Measurements from ENCODE around the gene MBNL2. TPM values are rescaled to one million over a fixed set of nuclear protein-coding genes. Genes with fewer than 3 reads are reported as not detected.

The MBNL2 gene
- total and polyA plus RNA-seq, 2 of the 4 experiments (the other 2 are of a cell fraction), result 26.9 to 103 TPM

DNA sequence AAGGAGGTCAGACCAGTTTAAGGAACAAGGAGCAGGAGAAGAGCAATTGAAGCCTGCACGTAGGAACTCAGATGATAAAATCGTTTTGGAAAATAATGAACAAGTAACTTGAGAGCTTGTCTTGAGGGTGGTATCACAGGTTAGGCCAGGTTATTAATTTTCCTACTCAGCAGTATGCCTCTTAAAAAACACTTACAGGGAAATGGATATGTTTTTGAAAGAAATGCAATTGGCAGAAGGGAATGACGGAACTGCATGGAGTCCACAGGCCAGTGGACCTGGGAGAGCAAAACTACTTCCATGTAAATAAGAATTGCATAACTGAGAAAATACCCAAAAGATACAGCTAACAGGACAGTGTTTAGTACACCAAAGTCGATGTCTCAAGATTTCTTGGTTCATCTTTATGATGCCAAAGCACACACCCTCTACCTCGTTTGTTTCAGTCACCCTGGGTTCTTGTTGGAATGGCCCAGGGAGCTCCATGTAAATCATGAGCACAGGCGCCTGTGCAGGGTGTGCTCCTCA lies 35.2 kb downstream of the MBNL2 start:
- TF ChIP-seq SMC3 (IDR thresholded peaks at IDR 0.05; ENCODE audit: low read depth, low read length) (no peak), RFX5 (IDR thresholded peaks at IDR 0.05; ENCODE audit: low read depth, low read length) (no peak), CHD1 (IDR thresholded peaks at IDR 0.05; ENCODE audit: low read depth, low read length) (no peak), CEBPB (IDR thresholded peaks at IDR 0.05; ENCODE audit: low read depth, low read length) (no peak), MAFK (IDR thresholded peaks at IDR 0.05; ENCODE audit: low read depth, low read length) (no peak), MAZ (IDR thresholded peaks at IDR 0.05; ENCODE audit: borderline replicate concordance, low read depth, low read length) (no peak), NFE2L2 (IDR thresholded peaks at IDR 0.05; ENCODE audit: low read depth, low read length) (no peak), RAD21 (IDR thresholded peaks at IDR 0.05; ENCODE audit: low read length) (no peak), POLR2A (IDR thresholded peaks at IDR 0.05; ENCODE audit: low read depth, low read length) (no peak; the same call in 1 of the 2 replicates), BHLHE40 (IDR thresholded peaks at IDR 0.05; ENCODE audit: low read depth, low read length) (no peak), FOS (IDR thresholded peaks at IDR 0.05; ENCODE audit: low read depth, low read length) (no peak), RCOR1 (IDR thresholded peaks at IDR 0.05; ENCODE audit: insufficient replicate concordance, low read length) (no peak), MXI1 (IDR thresholded peaks at IDR 0.05; ENCODE audit: borderline replicate concordance, low read depth, low read length) (no peak)
- TF ChIP-seq, protein P1, sequence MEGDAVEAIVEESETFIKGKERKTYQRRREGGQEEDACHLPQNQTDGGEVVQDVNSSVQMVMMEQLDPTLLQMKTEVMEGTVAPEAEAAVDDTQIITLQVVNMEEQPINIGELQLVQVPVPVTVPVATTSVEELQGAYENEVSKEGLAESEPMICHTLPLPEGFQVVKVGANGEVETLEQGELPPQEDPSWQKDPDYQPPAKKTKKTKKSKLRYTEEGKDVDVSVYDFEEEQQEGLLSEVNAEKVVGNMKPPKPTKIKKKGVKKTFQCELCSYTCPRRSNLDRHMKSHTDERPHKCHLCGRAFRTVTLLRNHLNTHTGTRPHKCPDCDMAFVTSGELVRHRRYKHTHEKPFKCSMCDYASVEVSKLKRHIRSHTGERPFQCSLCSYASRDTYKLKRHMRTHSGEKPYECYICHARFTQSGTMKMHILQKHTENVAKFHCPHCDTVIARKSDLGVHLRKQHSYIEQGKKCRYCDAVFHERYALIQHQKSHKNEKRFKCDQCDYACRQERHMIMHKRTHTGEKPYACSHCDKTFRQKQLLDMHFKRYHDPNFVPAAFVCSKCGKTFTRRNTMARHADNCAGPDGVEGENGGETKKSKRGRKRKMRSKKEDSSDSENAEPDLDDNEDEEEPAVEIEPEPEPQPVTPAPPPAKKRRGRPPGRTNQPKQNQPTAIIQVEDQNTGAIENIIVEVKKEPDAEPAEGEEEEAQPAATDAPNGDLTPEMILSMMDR (conservative IDR thresholded peaks at IDR 0.05; ENCODE audit: low read depth, low read length), result no peak
- TF ChIP-seq, protein P2, sequence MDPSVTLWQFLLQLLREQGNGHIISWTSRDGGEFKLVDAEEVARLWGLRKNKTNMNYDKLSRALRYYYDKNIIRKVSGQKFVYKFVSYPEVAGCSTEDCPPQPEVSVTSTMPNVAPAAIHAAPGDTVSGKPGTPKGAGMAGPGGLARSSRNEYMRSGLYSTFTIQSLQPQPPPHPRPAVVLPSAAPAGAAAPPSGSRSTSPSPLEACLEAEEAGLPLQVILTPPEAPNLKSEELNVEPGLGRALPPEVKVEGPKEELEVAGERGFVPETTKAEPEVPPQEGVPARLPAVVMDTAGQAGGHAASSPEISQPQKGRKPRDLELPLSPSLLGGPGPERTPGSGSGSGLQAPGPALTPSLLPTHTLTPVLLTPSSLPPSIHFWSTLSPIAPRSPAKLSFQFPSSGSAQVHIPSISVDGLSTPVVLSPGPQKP (IDR thresholded peaks at IDR 0.05; ENCODE audit: borderline replicate concordance, low read depth, low read length), result no peak
- TF ChIP-seq, protein P3, sequence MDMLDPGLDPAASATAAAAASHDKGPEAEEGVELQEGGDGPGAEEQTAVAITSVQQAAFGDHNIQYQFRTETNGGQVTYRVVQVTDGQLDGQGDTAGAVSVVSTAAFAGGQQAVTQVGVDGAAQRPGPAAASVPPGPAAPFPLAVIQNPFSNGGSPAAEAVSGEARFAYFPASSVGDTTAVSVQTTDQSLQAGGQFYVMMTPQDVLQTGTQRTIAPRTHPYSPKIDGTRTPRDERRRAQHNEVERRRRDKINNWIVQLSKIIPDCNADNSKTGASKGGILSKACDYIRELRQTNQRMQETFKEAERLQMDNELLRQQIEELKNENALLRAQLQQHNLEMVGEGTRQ (IDR thresholded peaks at IDR 0.05; ENCODE audit: low read depth, low read length), result no peak
- ChIA-PET POLR2A (ENCODE audit: unreplicated experiment) (no interaction called here), CTCF (interaction anchor here (1.1 kb wide), 1 partner anchor 116 kb away, joined by 3 read pairs; no protein-coding TSS in a partner anchor)
- ATAC-seq (ENCODE audit: low read depth) (no peak), DNase-seq (no peak)
- Histone ChIP-seq H3K4me3 (ENCODE audit: insufficient read depth, low read depth, low read length) (no peak overlapping the region), H3K4me1 (ENCODE audit: control insufficient read depth, insufficient read depth, low read length) (peaks cover 54% of the 10 kb centered on the region), H2BK5ac (ENCODE audit: low read depth, low read length, poor library complexity, severe bottlenecking) (peak overlapping the region; percentile 86), H3K56ac (ENCODE audit: extremely low read depth, insufficient read depth, low read length) (peak overlapping the region; percentile 77; the same call in 1 of the 2 replicates), H3K4ac (ENCODE audit: low read depth, low read length) (peak overlapping the region; percentile 95), H3K36me3 (ENCODE audit: control insufficient read depth, insufficient read depth, low read length) (no peaks in the 10 kb centered on the region), H3K9ac (ENCODE audit: low read depth, low read length) (0 out of 2 replicates have a peak overlapping the region, but pooled peaks have one; percentile 4), H2AFZ (replicated peaks; ENCODE audit: low read length, poor library complexity) (no peak overlapping the region), H3K9me3 (ENCODE audit: control insufficient read depth, insufficient read depth, low read length) (no peaks in the 10 kb centered on the region), H3K27ac (ENCODE audit: insufficient read depth, low read length) (peak overlapping the region; percentile 86), H2AK9ac (replicated peaks; ENCODE audit: low read depth, low read length, poor library complexity) (peak overlapping the region; percentile 71), H4K5ac (ENCODE audit: low read depth, low read length) (peak overlapping the region; percentile 53), H3K79me1 (ENCODE audit: low read depth in 1 of 2, low read length in 2 of 2) (peaks cover 35 to 75% of the 10 kb centered on the region in 2 experiments), H4K20me1 (ENCODE audit: insufficient read depth, low read length) (peaks cover 21% of the 10 kb centered on the region; the same call in 1 of the 2 replicates), H2AK5ac (ENCODE audit: low read depth, low read length) (peak overlapping the region; percentile 100), H4K8ac (ENCODE audit: low read depth in 2 of 2, low read length in 2 of 2) (peak overlapping the region; percentile 39 to 57), H2BK120ac (ENCODE audit: low read depth, low read length) (peak overlapping the region; percentile 98), H3K14ac (replicated peaks; ENCODE audit: low read depth, low read length) (peak overlapping the region; percentile 95), H3K23ac (ENCODE audit: low read depth, low read length) (peak overlapping the region; percentile 90), H4K91ac (ENCODE audit: insufficient read depth, low read depth, low read length) (peak overlapping the region; percentile 96), H3K4me2 (ENCODE audit: low read depth, low read length) (peak overlapping the region; percentile 60), H3K9me1 (ENCODE audit: insufficient read depth, low read length) (peaks cover 51% of the 10 kb centered on the region), H2BK20ac (ENCODE audit: low read depth, low read length) (peak overlapping the region; percentile 96), H3K27me3 (ENCODE audit: control insufficient read depth, insufficient read depth, low read length) (no peaks in the 10 kb centered on the region), H2BK15ac (ENCODE audit: low read depth, low read length) (peak overlapping the region; percentile 88; the same call in 2 of the 3 replicates), H3K18ac (ENCODE audit: low read depth, low read length) (peak overlapping the region; percentile 94; the same call in 1 of the 2 replicates)
- 92% methylated on average over 2 of the region's 6 CpGs; no CpG with 5 or more reads in 1 of the 2 experiments for WGBS, 2 experiments (ENCODE audit: extremely low coverage in 2 of 2, insufficient read length in 1 of 2)
- intact Hi-C loops (cut with micrococcal nuclease), result no loop called here
- in situ Hi-C loops (cut with MboI; ENCODE audit: low sequenced_read_pairs), result no loop called here
- dilution Hi-C loops (cut with HindIII; ENCODE audit: low sequenced_read_pairs, unreplicated experiment), result no loop called here
- BruUV-seq (replicated peaks), result no TSS peak

Data from IMR-90 (cell line).